Left colon (tissue), 2 donors: ENCODE measurements around the gene TMEM40. TPM values are rescaled to one million over a fixed set of nuclear protein-coding genes. Genes with fewer than 3 reads are reported as not detected.
"Not testable (repeated sequence)": the region's sequence is repeated elsewhere in the genome, so short reads cannot be mapped to it uniquely, and the experiment has no call there.

Experiments
- ATAC-seq: fragments of 200-7000 bp; cut with Tn5 transposase; one replicate; pipeline ENCODE4 v1.9.1; 2020; ENCODE audit warnings: mild to moderate bottlenecking, moderate library complexity
- DNase-seq, 2 donors: peaks; one replicate each; pipeline ENCODE4 v3.0.0-alpha.2; 2020
- intact Hi-C, 2 donors: fragments of 100-400 bp; cut with DNase I in 1 of 2; cut with micrococcal nuclease in 1 of 2; formaldehyde crosslinking; loops; one replicate each; pipeline versions ENCODE4 v1.11.2 to v1.14.0; 2022; cut with DNase I, micrococcal nuclease
- long read RNA-seq: library from polyadenylated mRNA; unstranded; transcript quantifications from one replicate; pipeline ENCODE4 v2.0.0, GENCODE V29; 2021
- total RNA-seq, 2 donors: library from RNA; stranded (reverse); fragmentation: NEBNext Ultra II Directional; extraction: Animal tissue kit (Norgen Biotek cat#: 25700); gene quantifications; one replicate each; pipeline ENCODE4 v1.2.1, GENCODE V29; 2021
- donor health status: DM: no; HTN: no; CAD: no.
- donor health status: DM: yes; HTN: yes; CAD: no.

Gene TMEM40, protein sequence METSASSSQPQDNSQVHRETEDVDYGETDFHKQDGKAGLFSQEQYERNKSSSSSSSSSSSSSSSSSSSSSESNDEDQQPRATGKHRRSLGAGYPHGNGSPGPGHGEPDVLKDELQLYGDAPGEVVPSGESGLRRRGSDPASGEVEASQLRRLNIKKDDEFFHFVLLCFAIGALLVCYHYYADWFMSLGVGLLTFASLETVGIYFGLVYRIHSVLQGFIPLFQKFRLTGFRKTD
- not detected for total RNA-seq
- long read RNA-seq: 0 reads

DNA sequence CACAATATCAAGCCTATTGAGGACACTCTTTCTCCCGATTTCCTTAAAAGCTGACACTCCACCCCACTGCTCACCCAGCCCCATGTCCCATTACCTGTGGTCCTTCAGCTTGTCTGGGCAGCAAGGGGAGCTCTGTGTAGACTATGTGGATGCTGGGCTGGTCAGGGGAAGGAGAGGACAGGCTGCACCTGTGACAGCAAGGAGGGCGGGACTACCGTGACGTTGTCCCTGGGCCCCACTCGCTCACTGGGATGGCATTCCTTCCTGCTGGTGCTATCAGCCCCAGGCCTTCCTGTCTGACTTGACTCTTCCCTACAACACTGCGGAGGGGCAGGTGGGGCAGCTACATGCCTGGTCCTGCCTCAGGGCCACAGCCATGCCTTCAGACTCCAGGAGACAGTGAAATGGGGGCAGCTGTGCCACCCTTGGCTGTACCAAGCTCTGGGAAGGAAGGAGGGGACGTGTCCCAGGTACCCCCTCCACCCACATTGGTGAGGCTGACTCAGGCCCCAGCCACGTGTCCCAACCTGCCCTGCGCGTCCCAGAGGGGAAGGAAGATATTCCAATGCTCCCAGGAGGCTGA is at the start of gene TMEM40:
Gene TMEM40 (minus strand): TSS at position 163 of the 583 bp plus-strand sequence. CDS start 9,427 bp downstream, outside the sequence.
- DNase-seq (no peak), ATAC-seq (no peak)
- intact Hi-C loops: no loop called here

DNA sequence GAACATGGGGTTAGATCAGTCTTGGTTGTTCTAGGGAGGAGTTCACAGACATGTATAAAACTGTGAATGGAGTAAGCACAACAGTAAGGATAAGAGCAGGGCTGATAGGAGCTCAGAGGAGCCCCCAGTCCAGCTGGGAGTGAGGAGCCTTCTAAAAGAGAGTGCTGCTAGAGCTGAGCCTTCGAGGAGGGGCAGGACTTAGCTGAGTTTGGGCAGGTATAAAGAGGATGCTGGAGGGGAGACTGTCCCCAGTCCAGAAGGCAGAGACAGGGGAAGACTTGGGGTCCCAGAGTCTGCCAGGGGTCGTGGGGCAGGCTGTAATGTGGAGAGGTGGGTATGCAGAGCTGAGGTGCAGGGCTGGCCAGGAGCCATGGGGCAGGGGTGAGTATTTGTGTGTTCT is 49.5 kb upstream of the TMEM40 start:
- intact Hi-C loops: no loop called here
- ATAC-seq (no peak), DNase-seq (no peak)

DNA sequence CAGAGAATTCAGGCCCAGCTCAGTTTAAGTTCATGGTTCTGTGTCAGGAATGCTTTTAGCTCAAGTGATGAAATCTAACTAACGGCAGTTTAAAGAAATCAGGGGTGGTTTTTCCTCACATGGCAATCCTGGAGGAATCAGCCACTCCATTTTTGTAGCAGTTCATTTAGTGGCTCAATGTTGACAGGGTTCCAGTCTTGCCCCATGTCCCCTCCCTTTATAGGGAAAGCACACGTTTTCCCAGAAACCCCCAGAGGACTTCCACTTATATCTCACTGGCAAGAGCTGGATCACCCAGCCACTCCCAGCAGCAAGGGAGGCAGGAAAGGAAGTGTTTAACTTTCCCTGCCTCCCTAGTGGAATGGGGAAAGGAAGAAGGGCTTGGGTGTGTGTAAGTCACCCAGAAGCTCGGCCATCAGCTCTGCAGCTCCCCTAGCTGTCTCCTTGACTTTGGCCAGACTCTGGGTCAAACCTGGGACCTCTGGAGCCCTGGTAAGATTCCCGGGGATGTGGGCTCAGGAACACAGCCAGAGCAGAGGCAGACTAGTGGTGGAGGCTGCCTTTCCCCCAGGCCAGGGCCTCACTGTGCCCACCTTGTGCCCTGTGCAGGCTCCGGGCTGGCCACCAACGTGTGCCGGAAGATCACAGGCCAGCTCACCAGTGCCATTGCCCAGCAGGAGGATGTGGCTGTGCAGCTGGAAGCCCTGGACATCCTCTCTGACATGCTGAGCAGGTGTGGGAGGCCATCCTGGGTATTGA is 48.7 kb upstream of the TMEM40 start:
- intact Hi-C loops: no loop called here
- no peak for DNase-seq
- no peak for ATAC-seq

DNA sequence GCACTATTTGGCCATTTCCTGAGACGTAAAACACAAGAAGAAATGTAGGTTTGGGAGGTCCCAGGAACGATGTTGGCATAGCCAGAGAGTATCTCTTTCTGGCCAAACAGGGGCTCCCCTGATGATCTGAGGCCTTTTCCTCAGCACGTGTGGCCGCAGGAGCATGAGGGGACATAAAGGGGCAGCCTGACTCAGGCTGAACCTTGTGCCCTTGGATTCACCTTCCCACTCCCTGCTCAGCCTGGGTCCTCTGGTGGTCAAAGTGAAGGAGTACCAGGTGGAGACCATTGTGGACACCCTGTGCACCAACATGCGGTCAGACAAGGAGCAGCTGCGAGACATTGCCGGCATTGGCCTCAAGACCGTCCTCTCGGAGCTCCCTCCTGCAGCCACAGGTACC is 48.0 kb upstream of the TMEM40 start:
- DNase-seq (no peak), ATAC-seq (no peak)
- intact Hi-C loops: no loop called here

DNA sequence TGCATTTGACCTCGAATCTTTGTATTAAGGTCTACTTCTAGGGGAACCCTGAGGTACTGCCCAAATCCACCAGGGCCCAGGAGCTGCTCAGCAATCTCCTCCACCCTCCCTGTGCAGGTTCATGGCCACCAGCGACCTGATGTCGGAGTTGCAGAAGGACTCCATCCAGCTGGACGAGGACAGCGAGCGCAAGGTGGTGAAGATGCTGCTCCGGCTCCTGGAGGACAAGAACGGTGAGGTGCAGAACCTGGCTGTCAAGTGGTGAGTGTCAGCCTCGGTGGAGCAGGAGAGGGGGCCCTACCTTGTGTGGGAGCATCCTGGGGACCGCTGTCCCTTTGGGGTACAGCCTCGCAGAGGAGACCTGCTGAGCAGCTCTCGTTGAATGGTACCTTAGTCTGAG is 44.3 kb upstream of the TMEM40 start:
- DNase-seq (no peak), ATAC-seq (no peak)
- intact Hi-C loops: no loop called here

DNA sequence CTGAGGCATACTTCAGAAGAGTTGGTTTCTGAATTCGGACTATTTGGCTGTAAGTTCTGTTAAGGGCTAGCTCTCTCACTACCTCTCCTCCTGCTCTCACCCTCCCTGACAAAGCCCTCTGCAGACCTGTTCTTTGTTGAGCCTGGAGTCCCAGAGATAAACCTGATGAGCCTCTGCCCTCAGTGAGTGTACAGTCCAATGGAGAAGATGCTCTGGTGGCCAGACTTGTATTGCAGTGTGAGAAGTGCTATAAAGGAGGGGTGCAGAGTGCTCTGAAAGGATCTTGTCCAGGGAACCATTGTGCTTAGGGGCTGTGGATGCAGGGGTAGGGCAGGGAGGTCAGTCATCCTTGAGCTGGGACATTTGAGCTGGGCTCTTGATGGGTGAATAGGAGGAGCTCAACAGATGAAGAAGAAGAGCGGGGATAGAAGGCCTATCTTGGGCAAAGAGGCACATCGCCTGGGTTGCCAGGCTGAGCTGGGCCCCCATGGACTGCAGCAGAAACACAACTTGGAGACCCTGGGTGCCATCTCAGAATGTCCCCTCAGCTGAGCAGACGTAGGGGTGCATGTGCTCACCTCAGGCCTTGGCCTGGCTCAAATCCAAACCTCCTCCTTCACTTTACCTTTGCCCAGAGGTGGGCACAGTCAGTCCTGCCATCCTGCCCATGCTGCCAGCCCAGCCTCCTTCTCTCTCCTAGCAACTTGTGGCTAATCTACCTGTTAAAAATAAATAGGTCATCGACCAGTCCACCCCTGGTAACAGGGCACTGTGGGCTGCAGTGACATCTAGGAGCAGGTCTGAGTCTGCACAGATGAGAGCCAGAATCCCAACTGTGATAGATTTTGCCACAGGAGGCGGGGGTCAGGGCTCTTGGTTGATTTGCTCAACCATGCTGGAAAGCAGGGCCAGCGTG is 40.7 kb upstream of the TMEM40 start:
- no peak for ATAC-seq

DNA sequence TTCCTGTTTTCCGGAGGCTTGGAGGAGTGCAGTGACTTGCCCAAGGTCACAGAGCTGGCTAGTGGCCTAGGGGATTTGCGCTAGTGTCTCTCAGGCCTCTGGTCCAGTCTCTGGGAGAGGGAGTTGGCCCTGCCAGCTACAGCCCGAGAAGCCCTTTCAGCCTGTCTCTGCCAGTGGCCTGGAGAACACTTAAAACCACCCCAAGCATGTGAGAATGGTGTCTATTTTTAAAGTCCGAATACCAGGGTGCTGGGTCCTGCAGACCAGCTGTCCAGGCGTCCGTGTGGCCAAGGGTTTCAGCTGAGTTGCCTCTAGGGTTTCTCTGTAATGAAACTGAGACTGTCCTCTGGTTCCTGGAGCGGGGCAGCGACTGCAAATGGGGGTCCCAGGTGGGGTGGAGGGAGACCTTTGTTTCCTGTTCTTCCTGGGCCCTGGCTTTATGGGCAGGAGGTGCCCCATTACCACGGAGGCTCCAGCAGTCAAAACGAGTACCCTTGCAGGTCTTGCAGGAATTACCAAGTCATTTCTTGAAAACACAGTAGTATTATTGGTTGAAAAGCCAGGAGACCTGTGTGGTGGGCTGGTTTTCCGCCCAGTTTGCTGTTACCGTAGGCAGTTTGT is 39.6 kb upstream of the TMEM40 start:
- no peak for ATAC-seq
- intact Hi-C loops: no loop called here
- DNase-seq: no peak

More for the DNA sequence above, 40.7 kb upstream of the TMEM40 start:
- DNase-seq: no peak
- intact Hi-C loops: no loop called here

DNA sequence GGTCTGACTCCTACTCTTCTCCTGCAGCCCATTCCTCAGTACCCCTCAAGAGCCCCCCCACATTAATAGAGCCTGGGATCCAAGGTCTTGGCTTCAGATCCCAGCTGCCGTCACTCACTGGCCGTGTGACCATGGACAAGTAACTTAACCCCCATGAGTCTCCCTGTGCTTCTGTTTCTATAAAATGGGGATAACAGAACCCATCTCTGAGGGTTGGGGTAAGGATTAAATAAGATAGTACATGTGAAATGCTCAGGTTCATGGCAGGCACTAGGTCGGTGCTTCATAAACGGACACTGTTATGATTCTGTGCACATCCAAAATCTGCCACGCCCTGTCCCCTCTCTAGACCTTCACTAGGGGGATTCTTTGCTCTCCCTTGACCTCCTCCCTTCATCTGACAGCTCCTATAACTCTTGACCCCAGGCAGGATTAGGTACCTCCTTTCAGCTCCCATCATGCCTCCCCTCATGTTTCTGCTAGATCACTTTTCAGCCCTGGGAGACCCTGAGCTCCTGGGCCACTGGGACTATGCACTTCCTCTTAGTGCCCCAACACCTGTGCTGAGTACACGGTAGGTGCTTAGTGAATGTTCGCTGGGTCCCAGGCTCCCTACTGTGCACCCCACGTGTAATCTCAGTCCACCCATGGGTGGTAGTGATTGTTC is 39.0 kb upstream of the TMEM40 start:
- no peak for ATAC-seq
- intact Hi-C loops: no loop called here
- no peak for DNase-seq

DNA sequence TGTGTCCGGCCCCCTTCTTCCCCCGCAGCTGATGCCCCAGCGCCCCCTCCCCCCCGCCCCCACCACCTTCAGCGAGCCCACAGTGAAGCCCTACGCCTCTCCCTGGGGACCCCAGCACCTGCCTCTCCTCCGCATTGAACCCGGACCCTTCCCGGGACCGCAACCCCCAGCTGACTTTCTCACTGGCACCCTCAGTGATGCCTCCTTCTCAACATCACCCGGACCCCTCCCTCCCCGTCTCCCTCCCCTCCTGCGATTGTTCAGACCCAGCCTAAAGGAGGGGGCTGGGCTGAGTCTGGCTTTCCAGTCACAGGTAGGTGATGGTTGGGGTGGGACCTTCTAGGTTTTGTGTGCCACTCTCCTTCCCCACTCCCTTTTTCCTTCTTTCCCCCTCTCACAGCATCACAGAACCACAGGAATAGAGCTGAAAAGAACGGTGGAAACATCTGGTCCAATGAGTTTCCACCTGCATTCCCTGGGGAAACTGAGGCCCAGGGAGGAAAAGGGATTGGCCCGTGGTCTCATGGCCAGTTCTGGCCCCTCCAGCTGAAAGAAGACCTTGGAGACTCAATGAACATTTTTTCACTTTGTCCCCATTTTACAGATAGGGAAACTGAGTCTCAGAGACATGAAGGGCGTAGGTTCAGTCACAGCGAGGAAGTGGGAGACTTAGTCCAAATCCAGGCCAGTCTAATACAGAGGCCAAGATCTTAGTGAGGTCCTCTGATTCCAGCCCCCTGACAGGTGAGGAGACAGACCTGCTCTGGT is 38.2 kb upstream of the TMEM40 start:
- DNase-seq: no peak
- intact Hi-C loops: no loop called here
- ATAC-seq: no peak

DNA sequence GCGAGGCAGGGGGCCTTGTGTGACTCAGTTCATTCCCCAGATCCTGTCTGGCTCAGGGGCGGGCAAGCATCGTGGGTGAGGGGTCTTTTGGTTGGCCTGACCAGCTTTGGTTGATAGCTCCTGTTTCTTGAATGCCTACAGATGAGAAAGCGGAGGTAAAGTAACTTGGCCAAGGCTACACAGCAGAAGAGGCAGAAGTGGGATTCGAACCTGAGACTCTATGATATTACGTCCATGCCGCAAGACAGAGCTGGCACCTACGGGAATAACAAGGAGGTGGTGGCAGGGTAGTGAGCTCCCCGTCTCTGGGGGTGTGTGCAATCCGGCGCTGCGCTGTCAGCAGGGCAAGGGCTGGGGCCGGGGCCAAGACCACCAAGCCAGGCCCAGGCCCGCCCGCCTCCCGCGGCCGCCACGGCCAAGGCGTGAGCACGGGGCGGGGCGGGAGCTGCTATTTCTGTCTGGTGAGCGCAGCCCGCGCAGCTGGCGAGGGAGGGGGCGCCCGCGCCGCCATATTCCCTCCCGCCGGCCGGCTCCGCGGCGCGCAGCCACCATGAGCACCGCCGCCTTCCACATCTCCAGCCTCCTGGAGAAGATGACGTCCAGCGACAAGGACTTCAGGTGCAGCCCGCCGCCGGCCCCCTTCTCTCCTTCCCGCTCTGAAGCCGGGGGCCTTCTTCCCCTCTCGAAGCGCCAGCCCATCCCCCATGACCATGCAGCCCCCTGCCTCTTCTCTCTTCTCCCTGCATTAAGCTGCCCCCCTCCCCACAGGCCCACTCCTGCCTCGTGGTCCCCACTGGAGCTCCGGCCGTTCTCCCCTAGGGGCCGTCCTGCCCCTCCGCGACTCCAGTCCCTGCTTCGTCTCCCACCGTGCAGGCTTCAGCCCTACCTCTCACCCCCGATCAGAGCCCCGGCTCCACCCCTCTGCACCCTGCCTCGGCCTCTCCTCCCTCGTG is 37.4 kb upstream of the TMEM40 start, which contains the start of gene CAND2:
Gene CAND2 (plus strand): TSS at position 510 of the 953 bp plus-strand sequence. CDS start 41 bp downstream, at position 551.
- intact Hi-C loops: no loop called here
- ATAC-seq (peak; percentile 67), DNase-seq (peak; percentile 36 to 61)

DNA sequence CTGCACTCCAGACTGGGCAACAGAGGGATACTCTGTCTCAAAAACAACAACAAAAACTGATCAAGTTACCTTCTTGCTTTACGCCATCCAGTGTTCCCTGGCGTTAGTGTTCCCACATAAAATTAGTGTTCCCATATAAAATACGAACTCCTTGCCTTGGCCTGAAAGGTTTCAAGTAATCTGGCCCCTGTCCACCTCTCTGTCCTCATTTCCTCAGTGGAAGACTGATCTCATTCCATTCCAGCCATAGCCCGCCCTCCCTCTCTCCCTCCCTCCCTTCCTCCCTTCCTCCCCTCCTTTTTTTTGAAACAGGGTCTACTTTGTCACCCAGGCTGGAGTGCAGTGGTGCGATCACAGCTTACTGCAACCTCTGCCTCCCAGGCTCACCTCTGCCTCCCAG is 34.6 kb upstream of the TMEM40 start:
- DNase-seq: no peak
- intact Hi-C loops: no loop called here
- no peak for ATAC-seq

DNA sequence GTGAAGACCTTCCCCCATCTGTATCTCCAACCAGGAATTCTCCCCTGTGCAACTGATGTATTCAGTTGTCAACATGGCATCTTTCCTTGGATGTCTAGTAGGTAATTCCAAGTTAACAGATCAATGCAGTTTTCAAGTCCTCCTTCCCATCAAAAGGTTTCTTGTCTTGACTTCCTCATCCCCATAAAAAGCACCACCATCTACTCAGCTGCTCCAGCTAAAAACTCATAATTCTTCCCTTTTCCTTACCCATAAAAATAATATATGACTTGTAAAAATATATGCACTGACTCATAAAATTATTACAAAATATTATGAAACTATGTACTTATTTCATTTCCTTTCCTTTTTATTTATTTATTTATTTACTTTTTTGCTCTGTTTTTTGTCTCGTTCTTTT is 32.4 kb upstream of the TMEM40 start:
- intact Hi-C loops: no loop called here
- ATAC-seq (no peak), DNase-seq (no peak)

DNA sequence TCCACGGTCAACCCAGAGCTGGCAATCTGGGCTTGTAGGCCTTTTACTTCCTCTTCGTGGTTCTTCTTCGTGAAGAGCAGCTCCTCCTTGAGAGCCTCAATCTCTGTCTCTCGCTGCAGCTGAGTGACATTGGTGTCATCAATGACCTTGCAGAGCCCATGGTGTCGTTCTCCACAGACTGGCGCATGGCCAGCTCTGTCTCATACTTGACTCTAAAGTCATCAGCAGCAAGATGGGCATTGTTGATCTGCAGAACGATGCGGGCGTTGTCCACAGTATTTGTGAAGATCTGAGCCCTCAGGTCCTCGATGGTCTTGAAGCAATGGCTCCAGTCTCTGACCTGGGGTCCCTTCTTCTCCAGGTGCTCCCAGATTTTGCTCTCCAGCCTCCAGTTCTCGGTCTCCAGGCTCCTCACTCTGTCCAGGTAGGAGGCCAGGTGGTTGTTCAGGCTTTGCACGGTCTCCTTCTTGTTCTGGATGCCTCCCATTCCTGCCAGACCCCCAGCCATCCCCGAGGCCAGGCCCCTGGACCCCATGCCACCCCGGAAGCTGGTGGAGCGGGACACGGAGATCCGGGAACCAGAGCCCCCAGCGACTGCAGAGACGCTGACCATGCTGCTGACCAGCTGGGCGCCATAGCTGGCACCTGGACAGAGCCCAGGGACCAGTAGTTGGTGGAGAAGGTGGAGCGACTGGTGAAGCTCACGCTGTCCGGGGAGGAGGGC is 29.1 kb upstream of the TMEM40 start:
- DNase-seq, intact Hi-C loops, ATAC-seq: not testable (repeated sequence)

DNA sequence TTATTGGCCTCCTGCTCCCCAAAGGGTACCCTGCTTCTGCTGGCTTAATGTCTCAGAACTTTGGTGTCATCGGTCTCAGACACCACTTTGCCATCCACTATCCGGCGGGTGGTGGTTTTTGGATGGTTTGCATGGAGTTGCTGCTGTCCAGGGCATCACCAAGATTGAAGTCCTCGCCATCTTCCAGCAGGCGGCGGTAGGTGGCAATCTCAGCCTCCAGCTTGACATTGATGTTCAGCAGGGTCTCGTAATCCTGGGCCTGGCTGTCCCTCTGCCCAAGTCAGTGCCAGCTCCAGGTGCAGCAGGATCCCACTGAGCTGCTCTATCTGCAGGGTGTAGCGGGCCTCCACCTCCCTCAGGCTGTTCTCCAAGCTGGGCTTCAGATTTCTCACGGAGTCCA is 28.3 kb upstream of the TMEM40 start:
- ATAC-seq, intact Hi-C loops: not testable (repeated sequence)
- DNase-seq: peak in 1 of 2 donors; percentile 39

DNA sequence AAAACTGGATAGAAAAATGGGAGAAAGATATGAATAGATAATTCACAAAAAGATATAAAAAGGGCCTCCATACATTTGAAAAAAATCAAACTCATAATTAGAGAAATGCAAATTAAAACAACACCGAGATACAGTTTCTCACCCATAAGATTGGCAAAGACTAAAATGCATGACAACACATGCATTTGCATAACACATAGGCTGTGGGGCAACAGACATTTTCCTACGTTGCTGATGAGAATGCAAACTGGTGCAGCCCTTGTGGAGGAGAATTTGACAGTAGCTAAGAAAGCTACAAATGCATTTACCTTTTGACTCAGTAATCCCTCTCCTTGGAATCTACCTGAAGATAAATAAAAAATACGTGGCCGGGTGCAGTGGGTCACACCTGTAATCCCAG is 26.0 kb upstream of the TMEM40 start:
- intact Hi-C loops: no loop called here

More for the DNA sequence above, 26.0 kb upstream of the TMEM40 start:
- ATAC-seq: no peak
- no peak for DNase-seq
